Stimulated activated naive CD8-positive, alpha-beta T cell treated with anti-CD3 and anti-CD28 coated beads, Interleukin-15, Interleukin-2, amounts not matched to agents 100 ng/mL and 50 ng/mL, for 24 hours (primary cell): ENCODE measurements around the gene BORCS5.
"Not testable (repeated sequence)": the region's sequence is repeated elsewhere in the genome, so short reads cannot be mapped to it uniquely, and the experiment has no call there.

Source experiments
- H3K27ac Mint-ChIP-seq: one replicate; pipeline ENCODE4 v1.8.0; 2021; ENCODE audit warnings: mild to moderate bottlenecking, mixed read lengths
- H3K27me3 Mint-ChIP-seq: one replicate; pipeline ENCODE4 v1.8.0; 2021; ENCODE audit warnings: mixed read lengths
- H3K36me3 Mint-ChIP-seq: one replicate; pipeline ENCODE4 v1.8.0; 2021; ENCODE audit warnings: low read depth, mixed read lengths
- H3K4me1 Mint-ChIP-seq: one replicate; pipeline ENCODE4 v1.8.0; 2021; ENCODE audit warnings: low read depth, mixed read lengths
- H3K4me3 Mint-ChIP-seq: one replicate; pipeline ENCODE4 v1.8.0; 2021; ENCODE audit warnings: mild to moderate bottlenecking, mixed read lengths
- H3K9me3 Mint-ChIP-seq: one replicate; pipeline ENCODE4 v1.8.0; 2021; ENCODE audit warnings: mixed read lengths

The BORCS5 gene

DNA sequence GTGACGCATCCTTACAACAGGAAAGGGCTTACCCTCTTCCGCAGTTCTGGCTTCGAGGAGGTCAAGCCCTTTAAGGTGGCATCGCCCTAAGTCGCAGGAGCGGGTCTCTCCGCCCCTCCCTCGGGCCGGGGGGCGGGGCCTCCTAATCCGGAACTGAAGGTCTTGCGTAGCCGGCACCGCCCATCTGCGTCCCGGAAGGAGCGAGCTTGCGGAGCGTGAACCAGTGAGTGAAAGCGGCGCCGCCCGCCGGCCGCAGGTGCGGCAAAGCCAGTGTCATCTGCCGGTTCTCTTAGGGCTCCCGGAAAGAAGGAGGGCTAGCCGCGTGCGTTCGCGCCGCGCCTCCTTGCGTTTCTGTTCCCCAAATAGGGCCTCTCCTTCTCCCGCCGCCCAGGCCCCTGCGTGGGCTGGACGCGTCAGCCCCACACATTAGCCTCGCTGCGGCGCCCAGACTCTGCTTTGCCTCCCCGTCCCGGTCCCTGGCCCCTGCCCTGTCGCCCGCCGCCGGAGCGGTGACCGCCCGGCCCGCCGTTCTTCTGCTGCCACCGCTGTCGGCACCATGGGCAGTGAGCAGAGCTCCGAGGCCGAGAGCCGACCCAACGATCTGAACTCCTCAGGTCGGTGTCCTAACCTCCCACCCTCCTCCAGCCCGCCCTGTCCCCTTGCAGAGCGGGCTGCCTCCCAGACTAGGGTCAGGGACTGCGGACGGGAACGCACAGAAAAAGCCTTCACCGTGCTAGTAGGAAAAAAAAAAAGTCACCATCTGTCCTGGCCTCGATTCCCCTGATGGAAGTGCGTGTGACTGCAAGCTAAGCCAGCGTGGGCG is at the start of gene BORCS5:
TSS of gene BORCS5 (plus strand) at position 183 of the 823 bp plus-strand sequence. CDS start at position 557, 374 bp downstream.
- Mint-ChIP-seq H3K9me3 (no peaks in the 10 kb centered on the region), H3K36me3 (peaks cover 11% of the 10 kb centered on the region), H3K4me3 (peak within 1 kb of the TSS; percentile 95), H3K27me3 (no peaks in the 10 kb centered on the region), H3K27ac (peak within 1 kb of the TSS; percentile 97), H3K4me1 (peaks cover 47% of the 10 kb centered on the region)

DNA sequence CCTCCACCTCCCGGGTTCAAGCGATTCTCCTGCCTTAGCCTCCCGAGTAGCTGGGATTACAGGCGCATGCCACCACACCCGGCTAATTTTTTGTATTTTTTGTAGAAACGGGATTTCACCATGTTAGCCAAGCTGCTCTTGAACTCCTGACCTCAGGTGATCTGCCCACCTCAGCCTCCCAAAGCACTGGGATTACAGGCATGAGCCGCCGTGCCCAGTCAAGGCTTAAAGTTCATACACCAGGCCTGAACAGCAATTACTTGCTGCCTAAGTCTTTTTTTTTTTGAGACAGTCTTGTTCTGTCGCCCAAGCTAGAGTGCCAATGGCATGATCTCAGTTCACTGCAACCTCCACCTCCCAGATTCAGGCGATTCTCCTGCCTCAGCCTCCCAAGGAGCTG is 46.2 kb upstream of the BORCS5 start:
- not testable (repeated sequence) for H3K9me3 Mint-ChIP-seq, H3K27me3 Mint-ChIP-seq

GRCh38 chr12:12315838-12316237 is 41.0 kb upstream of the BORCS5 start:
- Mint-ChIP-seq H3K27me3 (no peaks in the 10 kb centered on the region), H3K4me3 (no peak overlapping the region), H3K36me3 (no peaks in the 10 kb centered on the region), H3K9me3 (no peaks in the 10 kb centered on the region), H3K27ac (no peak overlapping the region), H3K4me1 (peaks cover 3% of the 10 kb centered on the region)

More for the DNA sequence above, 46.2 kb upstream of the BORCS5 start:
- not testable (repeated sequence) for H3K27ac Mint-ChIP-seq, H3K36me3 Mint-ChIP-seq, H3K4me1 Mint-ChIP-seq, H3K4me3 Mint-ChIP-seq

DNA sequence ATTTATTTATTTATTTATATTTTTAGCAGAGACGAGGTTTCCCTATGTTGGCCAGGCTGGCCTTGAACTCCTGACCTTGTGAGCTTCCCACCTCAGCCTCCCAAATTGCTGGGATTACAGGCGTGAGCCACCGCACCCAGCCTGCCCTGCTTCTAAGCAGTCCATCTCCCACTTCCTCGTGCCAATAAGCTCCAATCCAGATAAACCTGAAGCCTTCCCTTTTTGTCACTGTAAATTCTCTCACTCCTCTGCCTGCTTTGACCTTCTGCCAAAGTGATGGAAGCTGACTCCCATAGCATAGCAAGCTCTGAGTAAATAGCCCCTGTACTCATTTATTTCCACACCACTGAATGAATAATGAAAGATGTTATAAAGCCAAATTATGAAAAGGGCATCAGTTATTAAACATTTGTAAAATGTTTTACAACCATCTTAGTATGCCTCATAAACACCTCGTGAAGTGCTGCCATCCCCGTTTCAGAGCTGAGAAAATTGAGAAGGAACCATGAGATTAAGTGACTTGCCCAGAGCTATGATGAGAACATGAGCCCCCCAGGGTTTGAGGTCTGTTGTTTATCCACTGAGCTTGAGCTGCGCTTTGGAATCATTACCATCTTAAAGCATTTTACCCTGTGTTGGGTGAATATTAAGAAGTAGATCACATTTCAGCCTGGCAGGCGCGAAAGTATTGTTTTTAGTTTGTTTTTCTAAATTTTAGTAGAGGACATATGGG is 37.3 kb upstream of the BORCS5 start:
- Mint-ChIP-seq H3K4me3 (no peak overlapping the region), H3K4me1 (no peaks in the 10 kb centered on the region), H3K36me3 (no peaks in the 10 kb centered on the region), H3K27ac (no peak overlapping the region), H3K9me3 (no peaks in the 10 kb centered on the region), H3K27me3 (no peaks in the 10 kb centered on the region)

DNA sequence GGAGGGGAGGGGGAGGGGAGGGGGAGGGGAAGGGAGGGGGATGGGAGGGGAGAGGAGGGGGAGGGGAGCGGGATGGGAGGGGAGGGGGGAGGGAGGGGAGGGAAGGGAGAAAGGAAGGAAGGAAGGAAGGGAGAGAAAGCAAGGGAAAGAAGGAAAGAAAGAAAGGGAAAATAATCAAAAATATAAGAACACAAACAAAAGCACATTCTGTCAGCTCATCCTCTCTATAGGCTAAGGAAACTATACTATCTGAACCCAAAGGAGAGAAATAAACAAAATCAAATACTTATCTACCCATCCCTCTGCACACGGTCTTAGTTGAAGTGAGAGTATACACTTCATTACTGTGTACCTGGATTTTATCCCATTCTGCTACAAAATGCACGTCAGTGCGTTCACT is 33.8 kb upstream of the BORCS5 start:
- no peaks in the 10 kb centered on the region for H3K9me3 Mint-ChIP-seq
- no peak overlapping the region for H3K27ac Mint-ChIP-seq
- no peaks in the 10 kb centered on the region for H3K36me3 Mint-ChIP-seq
- no peak overlapping the region for H3K4me3 Mint-ChIP-seq
- no peaks in the 10 kb centered on the region for H3K27me3 Mint-ChIP-seq
- H3K4me1 Mint-ChIP-seq: no peaks in the 10 kb centered on the region

DNA sequence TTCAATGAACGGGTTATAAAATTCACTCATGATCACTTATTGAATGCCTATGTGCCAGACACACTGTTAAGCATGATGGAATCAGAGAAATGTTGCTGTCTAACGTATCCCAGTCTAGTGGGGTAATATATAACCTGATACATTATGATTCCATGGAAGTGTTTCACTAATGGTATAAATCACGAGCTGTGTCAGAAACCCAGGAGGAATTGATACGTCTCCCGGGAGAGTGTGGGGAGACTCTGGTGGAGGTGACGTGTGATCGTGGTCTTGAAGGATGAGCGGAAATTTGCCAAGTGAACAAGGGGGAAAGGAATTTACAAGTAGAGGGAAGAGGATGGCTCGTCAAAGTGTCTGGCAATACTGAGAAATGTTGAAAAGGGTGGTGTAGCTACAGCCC is 33.3 kb upstream of the BORCS5 start:
- Mint-ChIP-seq H3K4me3 (no peak overlapping the region), H3K36me3 (no peaks in the 10 kb centered on the region), H3K9me3 (no peaks in the 10 kb centered on the region), H3K27me3 (no peaks in the 10 kb centered on the region), H3K4me1 (no peaks in the 10 kb centered on the region), H3K27ac (no peak overlapping the region)

GRCh38 chr12:12326262-12326661 is 30.6 kb upstream of the BORCS5 start:
- H3K4me1 Mint-ChIP-seq: no peaks in the 10 kb centered on the region
- no peaks in the 10 kb centered on the region for H3K27me3 Mint-ChIP-seq
- H3K9me3 Mint-ChIP-seq: no peaks in the 10 kb centered on the region
- H3K36me3 Mint-ChIP-seq: no peaks in the 10 kb centered on the region
- H3K27ac Mint-ChIP-seq: no peak overlapping the region
- H3K4me3 Mint-ChIP-seq: no peak overlapping the region

DNA sequence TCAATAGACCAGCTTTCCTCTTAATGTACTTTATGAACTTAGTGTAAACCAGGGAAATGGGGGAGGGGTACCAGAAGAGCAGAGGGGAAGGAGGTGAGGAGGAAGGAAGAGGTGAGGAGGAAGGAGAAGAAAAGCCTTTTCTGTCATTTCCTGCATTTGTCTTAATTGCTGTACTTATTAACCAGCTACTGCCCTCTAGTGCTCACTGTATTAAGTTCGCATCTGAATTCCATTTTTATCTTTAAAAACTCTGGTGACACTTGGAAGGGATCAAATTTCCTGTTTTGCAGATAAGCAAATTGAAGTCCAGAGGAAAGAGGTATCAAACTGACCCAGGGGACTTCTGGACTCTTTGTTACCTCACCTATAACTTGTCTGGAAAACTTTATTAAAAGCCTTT is 29.1 kb upstream of the BORCS5 start:
- Mint-ChIP-seq H3K36me3 (no peaks in the 10 kb centered on the region), H3K27me3 (no peaks in the 10 kb centered on the region), H3K27ac (peak overlapping the region; percentile 14), H3K4me3 (no peak overlapping the region), H3K9me3 (no peaks in the 10 kb centered on the region), H3K4me1 (no peaks in the 10 kb centered on the region)

GRCh38 chr12:12331244-12331771 is 25.6 kb upstream of the BORCS5 start:
- H3K4me1 Mint-ChIP-seq: peaks cover 14% of the 10 kb centered on the region
- H3K27me3 Mint-ChIP-seq: no peaks in the 10 kb centered on the region
- no peak overlapping the region for H3K4me3 Mint-ChIP-seq
- H3K36me3 Mint-ChIP-seq: no peaks in the 10 kb centered on the region
- no peak overlapping the region for H3K27ac Mint-ChIP-seq
- no peaks in the 10 kb centered on the region for H3K9me3 Mint-ChIP-seq

GRCh38 chr12:12331896-12332295 is 25.0 kb upstream of the BORCS5 start:
- Mint-ChIP-seq H3K4me1 (peaks cover 14% of the 10 kb centered on the region), H3K27me3 (no peaks in the 10 kb centered on the region), H3K36me3 (no peaks in the 10 kb centered on the region), H3K4me3 (no peak overlapping the region), H3K27ac (no peak overlapping the region), H3K9me3 (no peaks in the 10 kb centered on the region)

DNA sequence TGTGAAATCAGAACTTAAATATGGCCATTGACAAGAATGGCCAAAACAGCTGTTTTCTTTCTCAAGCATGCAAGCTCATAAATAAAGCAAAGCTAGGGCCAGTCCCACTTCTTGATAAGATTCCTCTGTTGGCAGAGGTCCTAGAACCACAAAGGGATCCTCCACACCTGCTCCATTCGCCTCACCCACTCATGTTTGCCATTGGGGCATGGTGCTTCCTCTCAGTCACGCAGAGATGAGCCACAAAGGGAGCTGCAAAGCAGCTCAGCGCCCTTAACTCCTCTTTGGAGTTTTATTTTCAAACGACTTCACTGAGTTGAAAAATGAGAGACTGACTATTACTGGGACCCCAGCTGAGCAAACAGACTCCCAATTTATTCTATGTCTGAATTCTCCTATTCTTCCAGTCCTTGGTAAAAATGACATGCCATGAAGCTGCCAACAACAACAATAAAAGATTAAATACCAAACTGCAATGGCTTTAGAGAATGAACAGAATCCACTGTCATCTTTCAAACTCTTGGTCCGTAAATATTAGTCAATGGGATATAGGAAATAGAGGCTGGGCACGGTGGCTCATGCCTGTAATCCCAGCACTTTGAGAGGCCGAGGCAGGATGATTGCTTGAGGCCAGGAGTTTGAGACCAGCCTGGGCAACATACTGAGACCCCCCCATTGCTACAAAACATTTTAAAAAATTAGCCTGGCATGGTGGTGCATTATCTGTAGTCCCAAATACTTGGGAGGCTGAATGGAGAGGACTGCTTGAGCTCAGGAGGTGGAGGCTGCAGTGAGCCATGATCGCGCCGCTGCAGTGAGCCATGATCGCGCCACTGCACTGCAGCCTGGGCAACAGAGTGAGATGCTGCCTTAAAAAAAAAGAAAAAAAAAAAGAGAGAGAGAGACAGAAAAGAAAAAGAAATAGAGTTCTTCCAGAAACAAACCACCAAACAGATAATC is 23.2 kb upstream of the BORCS5 start:
- no peaks in the 10 kb centered on the region for H3K36me3 Mint-ChIP-seq
- H3K9me3 Mint-ChIP-seq: no peaks in the 10 kb centered on the region
- peaks cover 19% of the 10 kb centered on the region for H3K4me1 Mint-ChIP-seq
- H3K27ac Mint-ChIP-seq: no peak overlapping the region
- H3K4me3 Mint-ChIP-seq: no peak overlapping the region
- H3K27me3 Mint-ChIP-seq: no peaks in the 10 kb centered on the region

GRCh38 chr12:12334367-12335040 is 22.4 kb upstream of the BORCS5 start:
- H3K27ac Mint-ChIP-seq: no peak overlapping the region
- H3K27me3 Mint-ChIP-seq: no peaks in the 10 kb centered on the region
- no peaks in the 10 kb centered on the region for H3K36me3 Mint-ChIP-seq
- no peak overlapping the region for H3K4me3 Mint-ChIP-seq
- H3K4me1 Mint-ChIP-seq: peaks cover 22% of the 10 kb centered on the region
- no peaks in the 10 kb centered on the region for H3K9me3 Mint-ChIP-seq

- H3K27ac Mint-ChIP-seq: no peak overlapping the region
- no peak overlapping the region for H3K4me3 Mint-ChIP-seq
- no peaks in the 10 kb centered on the region for H3K9me3 Mint-ChIP-seq
- peaks cover 22% of the 10 kb centered on the region for H3K4me1 Mint-ChIP-seq
- H3K27me3 Mint-ChIP-seq: no peaks in the 10 kb centered on the region
- no peaks in the 10 kb centered on the region for H3K36me3 Mint-ChIP-seq
Measured at GRCh38 chr12:12336049-12336411, 20.8 kb upstream of the BORCS5 start.

GRCh38 chr12:12336511-12336910 is 20.4 kb upstream of the BORCS5 start:
- Mint-ChIP-seq H3K27me3 (no peaks in the 10 kb centered on the region), H3K36me3 (no peaks in the 10 kb centered on the region), H3K4me1 (peaks cover 22% of the 10 kb centered on the region), H3K9me3 (no peaks in the 10 kb centered on the region), H3K4me3 (no peak overlapping the region), H3K27ac (no peak overlapping the region)
